Measurements from ENCODE around the gene PDLIM5.
"Not testable (repeated sequence)": the region's sequence is repeated elsewhere in the genome, so short reads cannot be mapped to it uniquely, and the experiment has no call there.

- TF ChIP-seq POLR2A, CTCF (IDR thresholded peaks at IDR 0.05): not testable (repeated sequence)
Measured at GRCh38 chr4:94478805-94479204, 27.1 kb downstream of the PDLIM5 start.

Data from thyroid gland (tissue), 4 donors.